Endothelial cell of umbilical vein (primary cell): ENCODE measurements around the gene ASGR1. TPM values are rescaled to one million over a fixed set of nuclear protein-coding genes. Genes with fewer than 3 reads are reported as not detected.

ENCODE experiments used
- BruUV-seq: library from RNA; stranded (reverse); fragments of 400-500 nt; replicated peaks from 2 replicates; lab custom pipeline; 2021; lab: Mats Ljungman, UMichigan
- CTCF ChIA-PET: fragments of 300-600, 350-600 bp; sonication (Branson Sonifier 250); formaldehyde crosslinking; loops from one replicate; lab custom pipeline; 2021; ENCODE audit warnings: antibody characterized with exemption, inconsistent platforms; lab: Charles Lee
- POLR2A ChIA-PET: fragments of 300-600, 350-600 bp; sonication (Branson Sonifier 250); formaldehyde crosslinking; loops from one replicate; lab custom pipeline; 2021; ENCODE audit warnings: antibody characterized with exemption, inconsistent platforms; lab: Charles Lee
- DNase-seq: peaks from one replicate; pipeline ENCODE4 v3.0.0-alpha.2; 2011; ENCODE audit warnings: low read depth, low spot score
- FAIRE-seq: peaks from 2 replicates; lab custom pipeline; 2011; peaks lifted over from hg19 to GRCh38; lab: Jason Lieb, UNC
- H2AFZ ChIP-seq: 2 replicates; pipeline ENCODE4 v1.6.0; 2012; ENCODE audit warnings: low read depth, low read length, control low read depth, inconsistent platforms
- H3K27ac ChIP-seq: 2 replicates; pipeline ENCODE4 v1.5.1; 2011; ENCODE audit warnings: low read depth, mild to moderate bottlenecking, control low read depth, low read length, moderate library complexity; ENCODE audit not compliant: insufficient read depth
- H3K27me3 ChIP-seq, 2 experiments: 2 replicates each; pipeline versions ENCODE4 v1.6.0 to v1.6.1; 2011; ENCODE audit warnings: low read length in 2 of 2, mixed read lengths in 1 of 2; ENCODE audit not compliant: control insufficient read depth in 2 of 2, insufficient read depth in 2 of 2
- H3K36me3 ChIP-seq, 2 experiments: 2 replicates in 1 of 2; 3 replicates in 1 of 2; pipeline ENCODE4 v1.5.1; 2011; ENCODE audit warnings: low read length in 2 of 2, mild to moderate bottlenecking in 1 of 2, moderate library complexity in 1 of 2; ENCODE audit not compliant: control insufficient read depth in 2 of 2, insufficient read depth in 2 of 2; ENCODE audit errors: extremely low read depth in 1 of 2
- H3K4me1 ChIP-seq: 3 replicates; pipeline ENCODE4 v1.5.1; 2011; ENCODE audit warnings: mild to moderate bottlenecking, low read length; ENCODE audit not compliant: control insufficient read depth, insufficient read depth; ENCODE audit errors: extremely low read depth
- H3K4me2 ChIP-seq: 2 replicates; pipeline ENCODE4 v1.6.1; 2011; ENCODE audit warnings: low read length, control low read depth, mixed read lengths; ENCODE audit not compliant: insufficient read depth
- H3K4me3 ChIP-seq, 3 experiments: fragments of 200-600 bp in 1 of 3; sonication (generic), shearing (Covaris generic) in 1 of 3; replicated peaks in 1 of 3; 2 replicates each; pipeline ENCODE4 v1.5.1; 2011 to 2016; ENCODE audit warnings: control low read depth in 3 of 3, low read length in 3 of 3, mild to moderate bottlenecking in 2 of 3, inconsistent platforms in 1 of 3, low read depth in 1 of 3, moderate library complexity in 1 of 3; ENCODE audit not compliant: insufficient read depth in 1 of 3
- H3K79me2 ChIP-seq: 2 replicates; pipeline ENCODE4 v1.6.0; 2012; ENCODE audit warnings: low read length, inconsistent platforms; ENCODE audit not compliant: control insufficient read depth, insufficient read depth
- H3K9ac ChIP-seq: replicated peaks from 2 replicates; pipeline ENCODE3; 2011; ENCODE audit warnings: low read length, control low read depth; ENCODE audit not compliant: insufficient read depth; ENCODE audit errors: extremely low read depth
- H3K9me1 ChIP-seq: replicated peaks from 3 replicates; pipeline ENCODE4 v1.6.0; 2011; ENCODE audit warnings: mild to moderate bottlenecking, low read length; ENCODE audit not compliant: control insufficient read depth, insufficient read depth; ENCODE audit errors: extremely low read depth
- H3K9me3 ChIP-seq: replicated peaks from 2 replicates; pipeline ENCODE4 v1.5.1; 2012; ENCODE audit warnings: low read length, inconsistent platforms; ENCODE audit not compliant: control insufficient read depth, insufficient read depth
- H4K20me1 ChIP-seq: replicated peaks from 2 replicates; pipeline ENCODE3; 2011; ENCODE audit warnings: mild to moderate bottlenecking, low read length; ENCODE audit not compliant: control insufficient read depth, insufficient read depth; ENCODE audit errors: extremely low read depth
- EZH2 ChIP-seq: IDR thresholded peaks from 2 replicates; pipeline ENCODE4 v1.6.1; 2012; ENCODE audit warnings: borderline replicate concordance, low read depth, mild to moderate bottlenecking, moderate library complexity, low read length, inconsistent platforms; ENCODE audit not compliant: severe bottlenecking
- FOS ChIP-seq: IDR thresholded peaks from 2 replicates; pipeline ENCODE4 v1.6.1; 2011; ENCODE audit warnings: mild to moderate bottlenecking, low read length, moderate library complexity, borderline replicate concordance; ENCODE audit not compliant: insufficient read depth
- GATA2 ChIP-seq: IDR thresholded peaks from 2 replicates; pipeline ENCODE4 v1.7.0; 2011; ENCODE audit warnings: low read depth, mild to moderate bottlenecking, moderate library complexity, mixed read lengths, low read length; ENCODE audit not compliant: insufficient read length, insufficient read depth
- JUN ChIP-seq: IDR thresholded peaks from 2 replicates; pipeline ENCODE4 v1.6.1; 2011; ENCODE audit warnings: borderline replicate concordance, low read depth; ENCODE audit not compliant: insufficient read length, insufficient read depth
- MYC ChIP-seq: IDR thresholded peaks from one replicate; pipeline ENCODE4 v1.6.1; 2011; ENCODE audit warnings: mild to moderate bottlenecking, low read depth, low read length
- dilution Hi-C: fragments of 300-500 bp; cut with MboI; formaldehyde crosslinking; loops from one replicate; pipeline ENCODE4 v1.15.0; 2019; ENCODE audit warnings: low sequenced_read_pairs; ENCODE audit not compliant: extremely low pct_ligation_motif_present
- intact Hi-C: fragments of 100-400 bp; cut with micrococcal nuclease; formaldehyde crosslinking; loops from one replicate; pipeline ENCODE4 v1.10.0; 2022
- polyA plus RNA-seq, 4 experiments: library from polyadenylated mRNA; depleted of rRNA in 3 of 4; stranded (reverse) in 3 of 4; unstranded in 1 of 4; fragments of >200 nt; gene quantifications; 2 replicates each; pipeline versions ENCODE4 v1.2.1 to v1.2.3, GENCODE V29; 2011 to 2012; ENCODE audit warnings: missing spikeins in 1 of 4
- total RNA-seq: library from RNA; stranded (reverse); gene quantifications from 2 replicates; pipeline ENCODE4 v1.2.3, GENCODE V29; 2021
- TF ChIP-seq, protein P1 (sequence below), 2 donors: IDR thresholded peaks; 1 replicate in 1 of 2; 2 replicates in 1 of 2; pipeline ENCODE4 v1.5.1; 2011; ENCODE audit warnings: low read length in 2 of 2, mild to moderate bottlenecking in 2 of 2, moderate library complexity in 2 of 2, control low read depth in 1 of 2, inconsistent platforms in 1 of 2, low read depth in 1 of 2; ENCODE audit not compliant: insufficient read depth in 1 of 2; ENCODE audit errors: extremely low read depth in 1 of 2
- TF ChIP-seq, protein P2 (sequence below): IDR thresholded peaks from 2 replicates; pipeline ENCODE4 v1.6.1; 2011; ENCODE audit not compliant: insufficient read depth, insufficient read length

The ASGR1 gene
- total and polyA plus RNA-seq, 2 donors (not counting 3 experiments of a cell fraction or from before 2014, with no cell fraction given) = 10.2 to 12.5 TPM

DNA sequence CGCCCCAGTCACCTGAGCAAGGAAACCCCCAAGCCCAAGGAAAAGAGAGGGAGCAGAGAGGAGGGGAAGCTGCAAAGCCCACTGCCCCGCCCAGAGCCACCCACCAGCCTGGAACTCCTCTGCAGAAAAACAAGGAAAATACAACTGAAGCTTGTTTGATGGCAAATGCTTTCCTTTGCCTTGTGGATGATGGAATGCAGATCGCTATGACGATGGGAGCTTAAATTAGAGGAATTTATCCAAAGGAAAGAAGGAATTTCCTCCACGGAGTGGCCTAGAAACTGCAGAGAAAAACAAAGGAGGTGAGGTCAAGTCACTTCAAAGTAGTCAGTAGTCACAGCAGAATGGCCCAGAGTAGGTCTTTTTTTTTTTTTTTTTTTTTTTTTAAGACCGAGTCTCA lies 33.1 kb downstream of the ASGR1 start:
- dilution Hi-C loops (no loop called here), intact Hi-C loops (no loop called here)
- BruUV-seq = no TSS peak
- H2AFZ ChIP-seq = no peak overlapping the region
- DNase-seq (peak; percentile 27), FAIRE-seq (no peak)
- ChIA-PET CTCF (interaction anchor here (0.6 to 2.3 kb wide), 6 partner anchors 9 to 100 kb away, joined by 3 to 12 read pairs (median 4); no protein-coding TSS in a partner anchor), POLR2A (interaction anchor here (0.7 kb wide), 1 partner anchor 1215 kb away, joined by 6 read pairs; no protein-coding TSS in a partner anchor)
- no peaks in the 10 kb centered on the region for H3K9me3 ChIP-seq
- no peaks in the 10 kb centered on the region for H3K36me3 ChIP-seq
- peaks cover 0 to 6% of the 10 kb centered on the region in 2 experiments for H3K27me3 ChIP-seq
- peaks cover 4% of the 10 kb centered on the region for H3K4me1 ChIP-seq
- H3K9ac ChIP-seq = no peak overlapping the region
- no peak overlapping the region for H3K27ac ChIP-seq
- no peak for TF ChIP-seq GATA2
- TF ChIP-seq FOS = no peak
- TF ChIP-seq, protein P1, sequence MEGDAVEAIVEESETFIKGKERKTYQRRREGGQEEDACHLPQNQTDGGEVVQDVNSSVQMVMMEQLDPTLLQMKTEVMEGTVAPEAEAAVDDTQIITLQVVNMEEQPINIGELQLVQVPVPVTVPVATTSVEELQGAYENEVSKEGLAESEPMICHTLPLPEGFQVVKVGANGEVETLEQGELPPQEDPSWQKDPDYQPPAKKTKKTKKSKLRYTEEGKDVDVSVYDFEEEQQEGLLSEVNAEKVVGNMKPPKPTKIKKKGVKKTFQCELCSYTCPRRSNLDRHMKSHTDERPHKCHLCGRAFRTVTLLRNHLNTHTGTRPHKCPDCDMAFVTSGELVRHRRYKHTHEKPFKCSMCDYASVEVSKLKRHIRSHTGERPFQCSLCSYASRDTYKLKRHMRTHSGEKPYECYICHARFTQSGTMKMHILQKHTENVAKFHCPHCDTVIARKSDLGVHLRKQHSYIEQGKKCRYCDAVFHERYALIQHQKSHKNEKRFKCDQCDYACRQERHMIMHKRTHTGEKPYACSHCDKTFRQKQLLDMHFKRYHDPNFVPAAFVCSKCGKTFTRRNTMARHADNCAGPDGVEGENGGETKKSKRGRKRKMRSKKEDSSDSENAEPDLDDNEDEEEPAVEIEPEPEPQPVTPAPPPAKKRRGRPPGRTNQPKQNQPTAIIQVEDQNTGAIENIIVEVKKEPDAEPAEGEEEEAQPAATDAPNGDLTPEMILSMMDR (IDR thresholded peaks at IDR 0.05; ENCODE audit: extremely low read depth in 1 of 2, insufficient read depth in 1 of 2, low read depth in 1 of 2, low read length in 2 of 2) = no peak
- TF ChIP-seq JUN = no peak
- TF ChIP-seq EZH2 = no peak
- TF ChIP-seq, protein P2, sequence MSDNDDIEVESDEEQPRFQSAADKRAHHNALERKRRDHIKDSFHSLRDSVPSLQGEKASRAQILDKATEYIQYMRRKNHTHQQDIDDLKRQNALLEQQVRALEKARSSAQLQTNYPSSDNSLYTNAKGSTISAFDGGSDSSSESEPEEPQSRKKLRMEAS = no peak
- no peak for TF ChIP-seq MYC
- no peaks in the 10 kb centered on the region for H3K79me2 ChIP-seq
- no peaks in the 10 kb centered on the region for H3K9me1 ChIP-seq
- H3K4me2 ChIP-seq = no peak overlapping the region
- H3K4me3 ChIP-seq = no peak overlapping the region
- H4K20me1 ChIP-seq = no peaks in the 10 kb centered on the region
